ENCODE data around the gene AGTR1. TPM values are rescaled to one million over a fixed set of nuclear protein-coding genes. Genes with fewer than 3 reads are reported as not detected.

The AGTR1 gene
- polyA plus RNA-seq, 2 of the 4 experiments (the other 2 are of a cell fraction) = 0.92 to 3.1 TPM

DNA sequence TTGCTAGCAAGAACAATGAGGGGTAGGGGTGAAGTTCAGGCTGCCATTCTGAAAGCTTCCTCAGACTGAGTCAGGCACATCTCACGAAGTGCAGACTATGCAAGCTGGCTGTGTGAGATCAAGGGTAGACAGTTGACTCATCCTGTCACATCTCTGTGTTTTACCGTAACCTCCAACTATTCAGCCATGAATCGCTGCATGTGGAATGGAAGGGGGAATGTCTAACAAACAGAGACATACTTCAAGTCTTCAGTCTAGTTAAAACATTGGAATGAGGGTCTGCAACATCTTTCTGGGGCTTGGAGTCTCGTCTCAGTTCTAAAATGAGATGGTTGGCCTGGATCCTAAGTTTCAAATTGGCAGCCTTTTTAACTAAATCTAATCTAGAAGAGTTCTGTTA, 25.9 kb downstream of the AGTR1 start:
- TF ChIP-seq, protein P1, sequence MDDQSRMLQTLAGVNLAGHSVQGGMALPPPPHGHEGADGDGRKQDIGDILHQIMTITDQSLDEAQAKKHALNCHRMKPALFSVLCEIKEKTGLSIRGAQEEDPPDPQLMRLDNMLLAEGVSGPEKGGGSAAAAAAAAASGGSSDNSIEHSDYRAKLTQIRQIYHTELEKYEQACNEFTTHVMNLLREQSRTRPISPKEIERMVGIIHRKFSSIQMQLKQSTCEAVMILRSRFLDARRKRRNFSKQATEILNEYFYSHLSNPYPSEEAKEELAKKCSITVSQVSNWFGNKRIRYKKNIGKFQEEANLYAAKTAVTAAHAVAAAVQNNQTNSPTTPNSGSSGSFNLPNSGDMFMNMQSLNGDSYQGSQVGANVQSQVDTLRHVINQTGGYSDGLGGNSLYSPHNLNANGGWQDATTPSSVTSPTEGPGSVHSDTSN (IDR thresholded peaks at IDR 0.05) = no peak
- TF ChIP-seq MYC (IDR thresholded peaks at IDR 0.05; ENCODE audit: borderline replicate concordance, low read length) (no peak), ZNF302 (CRISPR knock-in tag; IDR thresholded peaks at IDR 0.05) (no peak), MAFK (IDR thresholded peaks at IDR 0.05; ENCODE audit: partially characterized antibody) (peak; percentile 27), TFCP2L1 (CRISPR knock-in tag; IDR thresholded peaks at IDR 0.05) (no peak), HOXB5 (CRISPR knock-in tag; IDR thresholded peaks at IDR 0.05) (no peak), ZFP36 (IDR thresholded peaks at IDR 0.05; ENCODE audit: borderline replicate concordance, partially characterized antibody) (no peak)
- TF ChIP-seq, protein P2, sequence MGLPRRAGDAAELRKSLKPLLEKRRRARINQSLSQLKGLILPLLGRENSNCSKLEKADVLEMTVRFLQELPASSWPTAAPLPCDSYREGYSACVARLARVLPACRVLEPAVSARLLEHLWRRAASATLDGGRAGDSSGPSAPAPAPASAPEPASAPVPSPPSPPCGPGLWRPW (IDR thresholded peaks at IDR 0.05) = no peak
- TF ChIP-seq, protein P3, sequence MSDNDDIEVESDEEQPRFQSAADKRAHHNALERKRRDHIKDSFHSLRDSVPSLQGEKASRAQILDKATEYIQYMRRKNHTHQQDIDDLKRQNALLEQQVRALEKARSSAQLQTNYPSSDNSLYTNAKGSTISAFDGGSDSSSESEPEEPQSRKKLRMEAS (IDR thresholded peaks at IDR 0.05) = no peak
- no peak overlapping the region for H3K4me3 ChIP-seq
- DNase-seq (ENCODE audit: low read depth in 1 of 2, low spot score in 1 of 2) = peak; percentile 14 to 55
- FAIRE-seq = peak; percentile 61
- H3K9me3 ChIP-seq = no peaks in the 10 kb centered on the region
- 18% methylated on average over 4 of the region's 4 CpGs for WGBS (ENCODE audit: missing lambda C conversion rate)
- ATAC-seq = peak; percentile 91 to 94
- POLR2A ChIA-PET = no interaction called here
- peak overlapping the region; percentile 55 for H3K4me2 ChIP-seq
- peak overlapping the region; percentile 38 to 42; a peak in 3 of 6 replicates for H3K27ac ChIP-seq
- peaks cover 12% of the 10 kb centered on the region; the same call in 2 of the 3 replicates for H3K4me1 ChIP-seq
- CTCF ChIA-PET = interaction anchor here (1.0 to 3.7 kb wide), 3 partner anchors 10 to 344 kb away, joined by 3 to 17 read pairs (median 3); no protein-coding TSS in a partner anchor

DNA sequence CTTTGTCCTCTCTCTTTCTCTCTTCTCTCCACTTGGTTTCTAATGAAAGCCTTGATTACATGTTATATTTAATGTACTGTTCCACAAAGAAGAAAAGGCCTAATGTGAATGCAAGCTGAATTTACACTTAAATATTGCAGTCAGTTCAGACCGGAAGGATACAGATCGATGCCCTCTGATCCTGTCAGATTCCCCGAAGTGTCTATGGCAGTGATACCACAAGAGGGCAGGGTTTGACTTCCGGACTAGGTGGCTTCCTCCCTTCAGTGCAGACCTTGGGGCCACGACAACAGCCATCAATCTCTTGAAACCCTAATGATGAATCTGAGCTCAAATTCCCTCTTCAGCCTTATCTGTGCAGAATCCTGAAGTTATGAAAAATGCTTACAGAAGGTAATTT, 29.5 kb downstream of the AGTR1 start:
- 37% methylated on average over 5 of the region's 5 CpGs for WGBS (ENCODE audit: missing lambda C conversion rate)
- DNase-seq (ENCODE audit: low read depth in 1 of 2, low spot score in 1 of 2) (peak; percentile 23 to 62), ATAC-seq (peak; percentile 74 to 93; a peak in 5 of 6 replicates), FAIRE-seq (no peak)
- ChIA-PET POLR2A (no interaction called here), CTCF (interaction anchor here (0.7 to 2.5 kb wide), 19 partner anchors 9 to 395 kb away, joined by 3 to 12 read pairs (median 4); partner anchors contain the start of gene AGTR1)
- Histone ChIP-seq H3K4me2 (no peak overlapping the region), H3K27ac (no peak overlapping the region), H3K4me1 (peaks cover 12% of the 10 kb centered on the region; the same call in 2 of the 3 replicates), H3K4me3 (no peak overlapping the region), H3K9me3 (no peaks in the 10 kb centered on the region)
- TF ChIP-seq KDM5A (IDR thresholded peaks at IDR 0.05) (no peak), FOSB (CRISPR knock-in tag; IDR thresholded peaks at IDR 0.05) (no peak), POLR2A (IDR thresholded peaks at IDR 0.05; ENCODE audit: low read length) (no peak), NPAS2 (CRISPR knock-in tag; IDR thresholded peaks at IDR 0.05; ENCODE audit: borderline replicate concordance) (no peak), ZNF302 (CRISPR knock-in tag; IDR thresholded peaks at IDR 0.05) (no peak), CHD2 (IDR thresholded peaks at IDR 0.05; ENCODE audit: low read length, partially characterized antibody) (no peak), BHLHE40 (IDR thresholded peaks at IDR 0.05; ENCODE audit: low read depth, low read length) (no peak), PHF8 (IDR thresholded peaks at IDR 0.05; ENCODE audit: borderline replicate concordance, low read depth) (no peak), SMC3 (IDR thresholded peaks at IDR 0.05) (peak; percentile 63; the same call in 2 of the 3 replicates), RAD21 (conservative IDR thresholded peaks at IDR 0.05 in 1 of 2, IDR thresholded peaks at IDR 0.05 in 1 of 2) (peak; percentile 64 to 67), JUN (IDR thresholded peaks at IDR 0.05) (no peak), RNF2 (IDR thresholded peaks at IDR 0.05; ENCODE audit: borderline replicate concordance, low read depth) (no peak), NFE2L2 (conservative IDR thresholded peaks at IDR 0.05; ENCODE audit: low read length) (no peak), CHD4 (IDR thresholded peaks at IDR 0.05; ENCODE audit: borderline replicate concordance) (no peak), NR3C1 (IDR thresholded peaks at IDR 0.05) (no peak), POLR2AphosphoS2 (conservative IDR thresholded peaks at IDR 0.05; ENCODE audit: low read length) (no peak), MAFK (IDR thresholded peaks at IDR 0.05; ENCODE audit: partially characterized antibody) (peak; percentile 28), RCOR1 (IDR thresholded peaks at IDR 0.05; ENCODE audit: low read depth, low read length) (no peak), JUNB (IDR thresholded peaks at IDR 0.05) (no peak), CEBPB (IDR thresholded peaks at IDR 0.05) (no peak), FOSL2 (IDR thresholded peaks at IDR 0.05) (no peak), FOSL2 (CRISPR knock-in tag; IDR thresholded peaks at IDR 0.05) (no peak)
- TF ChIP-seq, protein P2 (IDR thresholded peaks at IDR 0.05) = no peak
- TF ChIP-seq, protein P4, sequence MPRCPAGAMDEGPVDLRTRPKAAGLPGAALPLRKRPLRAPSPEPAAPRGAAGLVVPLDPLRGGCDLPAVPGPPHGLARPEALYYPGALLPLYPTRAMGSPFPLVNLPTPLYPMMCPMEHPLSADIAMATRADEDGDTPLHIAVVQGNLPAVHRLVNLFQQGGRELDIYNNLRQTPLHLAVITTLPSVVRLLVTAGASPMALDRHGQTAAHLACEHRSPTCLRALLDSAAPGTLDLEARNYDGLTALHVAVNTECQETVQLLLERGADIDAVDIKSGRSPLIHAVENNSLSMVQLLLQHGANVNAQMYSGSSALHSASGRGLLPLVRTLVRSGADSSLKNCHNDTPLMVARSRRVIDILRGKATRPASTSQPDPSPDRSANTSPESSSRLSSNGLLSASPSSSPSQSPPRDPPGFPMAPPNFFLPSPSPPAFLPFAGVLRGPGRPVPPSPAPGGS (IDR thresholded peaks at IDR 0.05) = no peak
- TF ChIP-seq, protein P3 (IDR thresholded peaks at IDR 0.05) = no peak
- TF ChIP-seq, protein P5, sequence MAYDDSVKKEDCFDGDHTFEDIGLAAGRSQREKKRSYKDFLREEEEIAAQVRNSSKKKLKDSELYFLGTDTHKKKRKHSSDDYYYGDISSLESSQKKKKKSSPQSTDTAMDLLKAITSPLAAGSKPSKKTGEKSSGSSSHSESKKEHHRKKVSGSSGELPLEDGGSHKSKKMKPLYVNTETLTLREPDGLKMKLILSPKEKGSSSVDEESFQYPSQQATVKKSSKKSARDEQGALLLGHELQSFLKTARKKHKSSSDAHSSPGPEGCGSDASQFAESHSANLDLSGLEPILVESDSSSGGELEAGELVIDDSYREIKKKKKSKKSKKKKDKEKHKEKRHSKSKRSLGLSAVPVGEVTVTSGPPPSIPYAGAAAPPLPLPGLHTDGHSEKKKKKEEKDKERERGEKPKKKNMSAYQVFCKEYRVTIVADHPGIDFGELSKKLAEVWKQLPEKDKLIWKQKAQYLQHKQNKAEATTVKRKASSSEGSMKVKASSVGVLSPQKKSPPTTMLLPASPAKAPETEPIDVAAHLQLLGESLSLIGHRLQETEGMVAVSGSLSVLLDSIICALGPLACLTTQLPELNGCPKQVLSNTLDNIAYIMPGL (CRISPR knock-in tag; IDR thresholded peaks at IDR 0.05; ENCODE audit: borderline replicate concordance) = no peak
- TF ChIP-seq, protein P6, sequence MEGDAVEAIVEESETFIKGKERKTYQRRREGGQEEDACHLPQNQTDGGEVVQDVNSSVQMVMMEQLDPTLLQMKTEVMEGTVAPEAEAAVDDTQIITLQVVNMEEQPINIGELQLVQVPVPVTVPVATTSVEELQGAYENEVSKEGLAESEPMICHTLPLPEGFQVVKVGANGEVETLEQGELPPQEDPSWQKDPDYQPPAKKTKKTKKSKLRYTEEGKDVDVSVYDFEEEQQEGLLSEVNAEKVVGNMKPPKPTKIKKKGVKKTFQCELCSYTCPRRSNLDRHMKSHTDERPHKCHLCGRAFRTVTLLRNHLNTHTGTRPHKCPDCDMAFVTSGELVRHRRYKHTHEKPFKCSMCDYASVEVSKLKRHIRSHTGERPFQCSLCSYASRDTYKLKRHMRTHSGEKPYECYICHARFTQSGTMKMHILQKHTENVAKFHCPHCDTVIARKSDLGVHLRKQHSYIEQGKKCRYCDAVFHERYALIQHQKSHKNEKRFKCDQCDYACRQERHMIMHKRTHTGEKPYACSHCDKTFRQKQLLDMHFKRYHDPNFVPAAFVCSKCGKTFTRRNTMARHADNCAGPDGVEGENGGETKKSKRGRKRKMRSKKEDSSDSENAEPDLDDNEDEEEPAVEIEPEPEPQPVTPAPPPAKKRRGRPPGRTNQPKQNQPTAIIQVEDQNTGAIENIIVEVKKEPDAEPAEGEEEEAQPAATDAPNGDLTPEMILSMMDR (IDR thresholded peaks at IDR 0.05) = peak; percentile 56
